Osteocyte (in vitro differentiated cells): ENCODE data around the gene MRPL4. TPM values are rescaled to one million over a fixed set of nuclear protein-coding genes. Genes with fewer than 3 reads are reported as not detected.

Experiments used
- DNase-seq: peaks from one replicate; pipeline ENCODE4 v3.0.0; 2021; ENCODE audit warnings: mixed read lengths; ENCODE audit not compliant: unreplicated experiment; ENCODE audit errors: extremely low spot score
- H3K27ac Mint-ChIP-seq: one replicate; pipeline ENCODE4 v1.8.0; 2021; ENCODE audit warnings: mild to moderate bottlenecking, mixed read lengths; ENCODE audit not compliant: unreplicated experiment
- H3K27me3 Mint-ChIP-seq: one replicate; pipeline ENCODE4 v1.8.0; 2021; ENCODE audit warnings: mixed read lengths; ENCODE audit not compliant: unreplicated experiment
- H3K36me3 Mint-ChIP-seq: one replicate; pipeline ENCODE4 v1.8.0; 2021; ENCODE audit warnings: mixed read lengths; ENCODE audit not compliant: unreplicated experiment
- H3K4me1 Mint-ChIP-seq: one replicate; pipeline ENCODE4 v1.8.0; 2021; ENCODE audit warnings: mixed read lengths; ENCODE audit not compliant: unreplicated experiment
- H3K4me3 Mint-ChIP-seq: one replicate; pipeline ENCODE4 v1.8.0; 2021; ENCODE audit warnings: mild to moderate bottlenecking, moderate library complexity, mixed read lengths; ENCODE audit not compliant: unreplicated experiment
- H3K9me3 Mint-ChIP-seq: one replicate; pipeline ENCODE4 v1.8.0; 2021; ENCODE audit warnings: mixed read lengths; ENCODE audit not compliant: unreplicated experiment
- total RNA-seq: library from RNA; stranded (reverse); gene quantifications from 2 replicates; pipeline ENCODE4 v1.2.1, GENCODE V29; 2021
- TF ChIP-seq, protein P1 (sequence below): fragments of 200-600 bp; sonication (generic); IDR thresholded peaks from 2 replicates; pipeline ENCODE4 v1.5.0; 2021; ENCODE audit warnings: antibody characterized with exemption, mild to moderate bottlenecking, moderate library complexity

MRPL4 gene
- total RNA-seq, 1 donor from 2014 or later, result 57.0 TPM

DNA sequence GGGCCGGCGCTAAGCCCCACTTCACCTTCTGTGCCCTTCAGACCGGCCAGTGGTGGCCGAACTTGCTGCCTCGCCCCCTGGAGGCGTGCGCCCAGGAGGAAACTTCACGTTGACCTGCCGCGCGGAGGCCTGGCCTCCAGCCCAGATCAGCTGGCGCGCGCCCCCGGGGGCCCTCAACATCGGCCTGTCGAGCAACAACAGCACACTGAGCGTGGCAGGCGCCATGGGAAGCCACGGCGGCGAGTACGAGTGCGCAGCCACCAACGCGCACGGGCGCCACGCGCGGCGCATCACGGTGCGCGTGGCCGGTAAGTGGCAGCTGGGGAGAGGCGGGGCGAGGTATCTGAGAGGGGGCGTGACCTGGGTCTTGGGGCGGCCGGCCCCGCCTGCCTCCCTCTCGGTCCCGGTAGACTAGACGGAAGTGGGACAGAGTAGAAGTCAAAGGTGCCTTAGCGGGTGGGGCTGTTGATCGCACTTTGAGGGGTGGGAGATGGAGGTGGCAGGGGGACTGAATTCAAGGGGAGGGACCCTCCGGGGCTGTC, 43.4 kb downstream of the MRPL4 start:
- Mint-ChIP-seq H3K4me3 (peak overlapping the region; percentile 45), H3K27me3 (peaks cover 63% of the 10 kb centered on the region)

DNA sequence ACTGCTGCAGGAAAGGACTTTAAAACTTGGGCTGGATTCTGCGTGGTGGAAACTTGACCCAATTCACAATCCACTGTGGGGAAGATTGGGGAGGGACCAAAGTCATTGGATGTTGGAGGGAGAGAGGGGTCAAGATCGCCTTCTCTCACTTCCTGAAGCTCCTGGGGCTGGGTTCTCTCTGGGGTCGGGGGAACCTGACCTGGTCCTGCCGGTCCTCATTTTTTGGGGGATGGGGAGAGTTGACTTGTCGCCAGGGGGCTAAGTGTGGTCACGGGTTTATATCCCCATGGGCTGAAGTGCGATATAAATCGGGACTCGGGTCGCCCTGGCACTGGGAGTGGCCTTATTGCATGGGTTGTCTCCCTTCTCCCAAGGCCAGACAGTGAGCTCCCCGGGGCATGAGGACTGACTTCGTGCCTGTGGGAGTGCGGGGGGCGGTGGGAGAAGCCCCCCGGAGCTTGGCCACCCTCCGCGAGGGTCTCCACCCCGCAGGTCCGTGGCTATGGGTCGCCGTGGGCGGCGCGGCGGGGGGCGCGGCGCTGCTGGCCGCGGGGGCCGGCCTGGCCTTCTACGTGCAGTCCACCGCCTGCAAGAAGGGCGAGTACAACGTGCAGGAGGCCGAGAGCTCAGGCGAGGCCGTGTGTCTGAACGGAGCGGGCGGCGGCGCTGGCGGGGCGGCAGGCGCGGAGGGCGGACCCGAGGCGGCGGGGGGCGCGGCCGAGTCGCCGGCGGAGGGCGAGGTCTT, 44.0 kb downstream of the MRPL4 start:
- peaks cover 2% of the 10 kb centered on the region for H3K36me3 Mint-ChIP-seq
- peaks cover 56% of the 10 kb centered on the region for H3K27me3 Mint-ChIP-seq
- no peaks in the 10 kb centered on the region for H3K9me3 Mint-ChIP-seq
- no peak overlapping the region for H3K27ac Mint-ChIP-seq
- TF ChIP-seq, protein P1, sequence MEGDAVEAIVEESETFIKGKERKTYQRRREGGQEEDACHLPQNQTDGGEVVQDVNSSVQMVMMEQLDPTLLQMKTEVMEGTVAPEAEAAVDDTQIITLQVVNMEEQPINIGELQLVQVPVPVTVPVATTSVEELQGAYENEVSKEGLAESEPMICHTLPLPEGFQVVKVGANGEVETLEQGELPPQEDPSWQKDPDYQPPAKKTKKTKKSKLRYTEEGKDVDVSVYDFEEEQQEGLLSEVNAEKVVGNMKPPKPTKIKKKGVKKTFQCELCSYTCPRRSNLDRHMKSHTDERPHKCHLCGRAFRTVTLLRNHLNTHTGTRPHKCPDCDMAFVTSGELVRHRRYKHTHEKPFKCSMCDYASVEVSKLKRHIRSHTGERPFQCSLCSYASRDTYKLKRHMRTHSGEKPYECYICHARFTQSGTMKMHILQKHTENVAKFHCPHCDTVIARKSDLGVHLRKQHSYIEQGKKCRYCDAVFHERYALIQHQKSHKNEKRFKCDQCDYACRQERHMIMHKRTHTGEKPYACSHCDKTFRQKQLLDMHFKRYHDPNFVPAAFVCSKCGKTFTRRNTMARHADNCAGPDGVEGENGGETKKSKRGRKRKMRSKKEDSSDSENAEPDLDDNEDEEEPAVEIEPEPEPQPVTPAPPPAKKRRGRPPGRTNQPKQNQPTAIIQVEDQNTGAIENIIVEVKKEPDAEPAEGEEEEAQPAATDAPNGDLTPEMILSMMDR, result no peak
- H3K4me3 Mint-ChIP-seq, result peak overlapping the region; percentile 45
- H3K4me1 Mint-ChIP-seq, result peaks cover 28% of the 10 kb centered on the region
- peak; percentile 81 for DNase-seq

More for the DNA sequence above, 43.4 kb downstream of the MRPL4 start:
- H3K27ac Mint-ChIP-seq, result no peak overlapping the region
- H3K36me3 Mint-ChIP-seq, result peaks cover 2% of the 10 kb centered on the region
- no peaks in the 10 kb centered on the region for H3K9me3 Mint-ChIP-seq
- DNase-seq, result no peak
- peaks cover 34% of the 10 kb centered on the region for H3K4me1 Mint-ChIP-seq
- TF ChIP-seq, protein P1, result no peak

DNA sequence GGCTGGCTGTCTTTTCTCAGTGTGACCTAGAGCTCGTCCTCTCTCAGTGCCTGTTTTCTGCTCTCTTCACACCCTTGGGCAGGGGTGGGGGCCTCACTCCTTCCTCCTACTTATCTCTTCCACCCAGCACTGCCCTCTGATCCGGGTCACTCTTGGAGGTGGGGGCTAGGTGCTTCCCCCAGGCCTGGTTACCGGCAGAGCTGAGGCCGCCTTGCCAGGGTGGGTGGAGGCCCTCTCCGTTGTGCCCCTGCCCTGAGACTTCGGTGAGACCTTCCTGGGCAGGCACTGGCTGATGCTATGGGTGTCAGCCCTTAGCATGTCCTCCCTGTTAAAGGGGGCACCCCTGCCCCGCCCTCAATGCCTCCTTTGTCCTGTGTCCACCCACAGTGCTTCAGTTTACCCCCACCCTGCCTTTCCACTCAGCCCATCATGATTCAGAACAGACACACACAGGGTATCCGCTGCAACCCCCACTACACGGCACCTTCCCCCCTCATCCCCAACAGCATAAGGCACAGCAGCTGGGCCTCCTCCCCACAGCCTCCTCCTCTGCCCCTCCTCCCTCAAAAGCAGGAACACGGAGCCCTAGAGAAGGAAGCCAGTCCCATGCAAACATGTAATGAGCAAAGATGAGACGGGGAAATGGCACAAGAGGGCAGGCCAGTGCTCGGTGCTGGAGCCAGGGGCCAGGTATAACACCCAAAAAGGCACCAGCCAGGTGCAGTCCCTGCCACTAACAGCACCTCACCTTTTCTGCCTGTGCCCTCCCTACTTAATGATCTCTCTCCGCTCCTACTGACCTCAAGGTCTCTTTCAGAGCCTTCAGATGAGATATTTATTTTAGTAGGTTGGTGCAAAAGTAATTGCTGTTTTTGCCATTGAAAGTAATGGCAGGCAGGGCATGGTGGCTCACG, 47.8 kb downstream of the MRPL4 start:
- DNase-seq, result no peak
- Mint-ChIP-seq H3K9me3 (no peaks in the 10 kb centered on the region), H3K27me3 (peaks cover 23% of the 10 kb centered on the region), H3K4me1 (peaks cover 5% of the 10 kb centered on the region), H3K27ac (no peak overlapping the region), H3K36me3 (no peaks in the 10 kb centered on the region), H3K4me3 (no peak overlapping the region)
- TF ChIP-seq, protein P1, result no peak

DNA sequence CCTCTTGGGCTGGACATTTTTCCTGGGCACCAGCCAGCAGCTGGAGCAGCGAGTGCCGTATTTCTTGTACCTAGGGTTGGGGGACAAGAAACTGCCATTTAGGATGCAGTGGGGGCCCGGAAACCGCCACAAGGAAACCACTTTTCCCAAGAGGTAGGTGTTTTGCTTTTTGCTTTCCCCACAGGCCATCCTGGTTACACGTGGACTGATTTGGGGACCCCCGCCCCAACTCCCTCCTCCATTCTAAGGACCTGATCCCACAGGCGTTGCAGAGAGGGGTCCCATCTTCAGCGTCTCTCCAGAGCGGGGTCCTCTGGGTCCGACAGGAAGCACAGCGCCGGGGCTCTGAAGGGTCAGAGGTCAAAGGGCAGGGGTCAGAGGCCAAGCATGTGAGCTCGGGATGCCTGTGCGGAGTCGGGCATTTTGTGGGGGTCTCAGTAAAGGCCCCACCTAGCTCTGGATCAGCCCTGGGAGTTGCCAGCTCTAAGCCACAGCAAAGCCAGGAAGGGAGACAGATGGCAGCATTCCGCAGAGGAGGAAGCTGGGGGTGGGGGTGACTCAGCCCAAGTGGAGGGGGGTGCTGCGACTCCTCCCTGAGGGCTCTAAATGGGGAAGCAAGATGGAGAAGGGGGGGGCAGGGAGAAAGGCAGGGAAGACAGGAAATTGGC, 53.3 kb downstream of the MRPL4 start:
- TF ChIP-seq, protein P1, result no peak
- no peaks in the 10 kb centered on the region for H3K4me1 Mint-ChIP-seq

More for the DNA sequence above, 53.3 kb downstream of the MRPL4 start:
- Mint-ChIP-seq H3K36me3 (peaks cover 5% of the 10 kb centered on the region), H3K4me3 (no peak overlapping the region), H3K27me3 (peaks cover 3% of the 10 kb centered on the region), H3K27ac (no peak overlapping the region), H3K9me3 (no peaks in the 10 kb centered on the region)
- no peak for DNase-seq
